Measurements from ENCODE around the gene THAP3.
A peak's percentile ranks its signal among the peaks of the same experiment; 100 is the strongest.
"Not testable (repeated sequence)": the region's sequence is repeated elsewhere in the genome, so short reads cannot be mapped to it uniquely, and the experiment has no call there.

THAP3 gene

DNA sequence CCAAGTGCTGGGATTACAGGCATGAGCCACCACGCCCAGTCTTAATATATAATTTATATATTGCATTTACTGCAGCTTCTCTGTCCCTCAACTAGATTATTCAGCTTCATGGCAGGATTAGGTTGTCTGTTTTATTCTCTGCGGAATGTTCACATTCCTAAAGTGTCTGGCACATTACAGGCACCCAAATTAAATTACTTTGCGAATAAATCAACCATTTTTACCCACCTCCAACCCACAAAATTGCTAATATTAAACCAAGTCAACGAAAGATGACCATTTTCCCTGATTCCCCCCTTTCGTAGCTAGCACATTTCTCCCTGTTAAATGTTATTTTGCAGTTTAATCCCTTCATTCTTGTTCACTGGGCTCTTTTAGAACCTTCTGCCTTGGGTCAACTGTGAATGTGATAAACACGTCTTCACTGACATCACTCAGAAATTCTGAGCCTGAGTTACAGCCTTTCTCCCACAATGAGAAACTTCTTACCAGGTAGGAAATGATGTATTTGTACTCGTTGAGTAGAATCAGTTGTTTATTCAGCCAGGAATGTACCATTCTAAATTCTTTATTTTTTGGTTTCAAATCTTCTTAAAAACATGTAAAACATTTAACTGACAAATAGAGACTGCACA lies 35.9 kb downstream of the THAP3 start:
- TF ChIP-seq, protein P1, sequence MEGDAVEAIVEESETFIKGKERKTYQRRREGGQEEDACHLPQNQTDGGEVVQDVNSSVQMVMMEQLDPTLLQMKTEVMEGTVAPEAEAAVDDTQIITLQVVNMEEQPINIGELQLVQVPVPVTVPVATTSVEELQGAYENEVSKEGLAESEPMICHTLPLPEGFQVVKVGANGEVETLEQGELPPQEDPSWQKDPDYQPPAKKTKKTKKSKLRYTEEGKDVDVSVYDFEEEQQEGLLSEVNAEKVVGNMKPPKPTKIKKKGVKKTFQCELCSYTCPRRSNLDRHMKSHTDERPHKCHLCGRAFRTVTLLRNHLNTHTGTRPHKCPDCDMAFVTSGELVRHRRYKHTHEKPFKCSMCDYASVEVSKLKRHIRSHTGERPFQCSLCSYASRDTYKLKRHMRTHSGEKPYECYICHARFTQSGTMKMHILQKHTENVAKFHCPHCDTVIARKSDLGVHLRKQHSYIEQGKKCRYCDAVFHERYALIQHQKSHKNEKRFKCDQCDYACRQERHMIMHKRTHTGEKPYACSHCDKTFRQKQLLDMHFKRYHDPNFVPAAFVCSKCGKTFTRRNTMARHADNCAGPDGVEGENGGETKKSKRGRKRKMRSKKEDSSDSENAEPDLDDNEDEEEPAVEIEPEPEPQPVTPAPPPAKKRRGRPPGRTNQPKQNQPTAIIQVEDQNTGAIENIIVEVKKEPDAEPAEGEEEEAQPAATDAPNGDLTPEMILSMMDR (IDR thresholded peaks at IDR 0.05): no peak
- peaks cover 5% of the 10 kb centered on the region for H3K4me1 Mint-ChIP-seq
- H3K27me3 Mint-ChIP-seq (ENCODE audit: low read depth, poor library complexity): no peaks in the 10 kb centered on the region
- DNase-seq: no peak
- peaks cover 47% of the 10 kb centered on the region for H3K36me3 Mint-ChIP-seq (ENCODE audit: low read depth)
- no peaks in the 10 kb centered on the region for H3K9me3 Mint-ChIP-seq
- no peak overlapping the region for H3K27ac Mint-ChIP-seq
- no peak overlapping the region for H3K4me3 Mint-ChIP-seq

DNA sequence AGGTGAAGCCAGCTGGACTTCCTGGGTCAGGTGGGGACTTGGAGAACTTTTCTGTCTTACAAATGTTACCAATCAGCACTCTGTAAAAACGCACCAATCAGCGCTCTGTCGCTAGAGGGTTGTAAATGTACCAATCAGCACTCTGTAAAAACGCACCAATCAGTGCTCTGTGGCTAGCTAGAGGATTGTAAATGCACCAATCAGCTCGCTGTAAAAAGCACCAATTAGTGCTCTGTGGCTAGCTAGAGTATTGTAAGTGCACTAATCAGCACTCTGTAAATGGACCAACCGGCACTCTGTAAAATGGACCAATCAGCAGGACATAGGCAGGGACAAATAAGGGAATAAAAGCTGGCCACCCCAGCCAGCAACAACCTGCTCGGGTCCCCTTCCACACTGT lies 37.8 kb downstream of the THAP3 start:
- H3K4me1 Mint-ChIP-seq; H3K27me3 Mint-ChIP-seq (ENCODE audit: low read depth, poor library complexity); H3K9me3 Mint-ChIP-seq; H3K27ac Mint-ChIP-seq; H3K4me3 Mint-ChIP-seq; DNase-seq: not testable (repeated sequence)
- H3K36me3 Mint-ChIP-seq (ENCODE audit: low read depth): peaks cover 63% of the 10 kb centered on the region

DNA sequence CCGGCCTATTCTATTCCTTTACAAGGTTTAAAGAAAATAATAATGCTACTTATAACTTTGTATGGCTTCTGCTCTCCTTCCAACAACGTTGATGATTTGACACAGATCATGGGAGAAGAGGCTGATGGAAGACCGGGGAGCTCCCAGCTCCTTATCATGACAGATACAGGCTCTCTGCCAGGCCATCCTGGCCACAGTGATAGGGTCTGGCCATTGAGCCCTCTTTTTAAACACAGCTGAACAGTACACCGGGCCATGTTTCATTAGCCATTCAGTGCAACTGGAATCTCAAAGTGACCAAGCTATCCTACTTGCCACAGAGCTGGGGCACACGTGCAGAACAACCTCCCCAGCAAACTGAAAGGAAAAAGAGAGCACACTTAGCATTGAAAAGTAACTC lies 42.0 kb downstream of the THAP3 start:
- H3K4me3 Mint-ChIP-seq: no peak overlapping the region
- no peaks in the 10 kb centered on the region for H3K4me1 Mint-ChIP-seq
- H3K9me3 Mint-ChIP-seq: no peaks in the 10 kb centered on the region
- DNase-seq: no peak
- no peak overlapping the region for H3K27ac Mint-ChIP-seq
- TF ChIP-seq, protein P1 (IDR thresholded peaks at IDR 0.05): no peak
- no peaks in the 10 kb centered on the region for H3K27me3 Mint-ChIP-seq (ENCODE audit: low read depth, poor library complexity)
- H3K36me3 Mint-ChIP-seq (ENCODE audit: low read depth): peaks cover 76% of the 10 kb centered on the region

DNA sequence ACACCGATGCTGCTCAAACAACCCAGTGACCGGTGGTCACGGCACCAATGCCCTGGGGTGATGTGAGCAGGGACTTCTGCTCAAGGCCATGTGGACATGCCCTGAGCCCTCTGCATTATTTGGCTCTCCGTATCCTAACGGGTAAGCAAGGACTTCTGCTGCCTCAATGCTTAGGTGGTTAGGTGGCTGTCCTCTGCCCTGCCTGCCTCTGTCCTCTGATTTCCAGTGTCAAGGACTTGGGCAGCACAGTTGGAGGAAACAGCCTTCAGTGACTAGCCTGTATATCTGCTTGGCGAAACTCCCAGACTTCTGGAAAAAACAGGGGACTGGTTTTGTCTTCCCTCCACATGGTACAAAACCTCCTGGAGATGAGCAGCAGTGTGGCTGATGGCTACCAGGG lies 42.5 kb downstream of the THAP3 start:
- Mint-ChIP-seq H3K36me3 (ENCODE audit: low read depth) (peaks cover 80% of the 10 kb centered on the region), H3K27me3 (ENCODE audit: low read depth, poor library complexity) (no peaks in the 10 kb centered on the region), H3K27ac (no peak overlapping the region), H3K4me3 (no peak overlapping the region), H3K4me1 (no peaks in the 10 kb centered on the region), H3K9me3 (no peaks in the 10 kb centered on the region)
- TF ChIP-seq, protein P1 (IDR thresholded peaks at IDR 0.05): no peak
- DNase-seq: no peak

DNA sequence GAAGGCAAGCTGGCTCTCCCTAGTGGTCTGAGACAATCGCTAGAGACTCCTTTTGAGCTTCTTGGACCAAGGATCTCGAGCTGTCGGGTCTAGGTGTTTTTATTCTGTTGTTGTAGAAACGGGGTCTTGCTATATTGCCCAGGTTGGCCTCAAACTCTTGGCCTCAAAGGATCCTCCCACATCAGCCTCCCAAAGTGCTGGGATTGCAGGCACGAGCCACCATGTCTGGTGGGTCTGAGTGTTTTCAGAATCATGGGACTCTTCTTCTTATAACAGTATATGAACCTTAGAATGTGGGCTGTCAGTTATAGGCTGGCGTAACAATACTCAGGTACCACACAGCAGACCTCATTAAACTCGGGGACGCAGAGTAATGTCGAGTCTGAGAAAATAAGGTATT lies 43.8 kb downstream of the THAP3 start:
- H3K27ac Mint-ChIP-seq: no peak overlapping the region

DNA sequence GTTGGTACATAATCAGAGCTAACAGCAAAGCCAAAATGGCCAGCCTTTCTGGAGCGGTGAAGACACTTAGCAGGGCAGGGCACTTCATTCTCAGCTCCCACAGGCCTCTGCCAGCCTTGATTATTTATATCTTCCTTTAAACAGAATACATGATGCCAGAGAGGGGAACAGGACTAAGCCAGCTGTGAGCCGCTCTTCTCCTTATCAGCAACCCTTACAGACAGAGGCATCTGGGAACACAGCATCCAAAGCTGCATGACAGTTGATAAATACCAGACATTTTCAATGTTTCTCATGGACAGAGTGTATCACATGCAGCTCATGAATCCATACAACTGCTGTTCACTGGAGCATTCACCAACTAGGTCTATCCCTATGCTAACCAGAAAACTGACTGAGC lies 47.9 kb downstream of the THAP3 start:
- Mint-ChIP-seq H3K4me3 (no peak overlapping the region), H3K36me3 (ENCODE audit: low read depth) (peaks cover 76% of the 10 kb centered on the region), H3K9me3 (no peaks in the 10 kb centered on the region), H3K27me3 (ENCODE audit: low read depth, poor library complexity) (no peaks in the 10 kb centered on the region), H3K27ac (peak overlapping the region; percentile 19), H3K4me1 (peaks cover 4% of the 10 kb centered on the region)
- no peak for DNase-seq
- TF ChIP-seq, protein P1 (IDR thresholded peaks at IDR 0.05): no peak

More for the DNA sequence above, 43.8 kb downstream of the THAP3 start:
- no peak for DNase-seq
- Mint-ChIP-seq H3K27me3 (ENCODE audit: low read depth, poor library complexity) (no peaks in the 10 kb centered on the region), H3K4me3 (no peak overlapping the region), H3K4me1 (no peaks in the 10 kb centered on the region), H3K36me3 (ENCODE audit: low read depth) (peaks cover 80% of the 10 kb centered on the region), H3K9me3 (no peaks in the 10 kb centered on the region)
- TF ChIP-seq, protein P1 (IDR thresholded peaks at IDR 0.05): no peak

Measured in nephron progenitor cell (in vitro differentiated cells).